GM12874 (cell line): Measurements from ENCODE around the gene ADGRV1.

Experiments
- TF ChIP-seq, protein P1 (sequence below): IDR thresholded peaks from 2 replicates; pipeline ENCODE4 v1.5.1; 2011; ENCODE audit warnings: low read depth, mild to moderate bottlenecking, control low read depth, low read length, moderate library complexity; ENCODE audit not compliant: insufficient read depth

ADGRV1 gene

DNA sequence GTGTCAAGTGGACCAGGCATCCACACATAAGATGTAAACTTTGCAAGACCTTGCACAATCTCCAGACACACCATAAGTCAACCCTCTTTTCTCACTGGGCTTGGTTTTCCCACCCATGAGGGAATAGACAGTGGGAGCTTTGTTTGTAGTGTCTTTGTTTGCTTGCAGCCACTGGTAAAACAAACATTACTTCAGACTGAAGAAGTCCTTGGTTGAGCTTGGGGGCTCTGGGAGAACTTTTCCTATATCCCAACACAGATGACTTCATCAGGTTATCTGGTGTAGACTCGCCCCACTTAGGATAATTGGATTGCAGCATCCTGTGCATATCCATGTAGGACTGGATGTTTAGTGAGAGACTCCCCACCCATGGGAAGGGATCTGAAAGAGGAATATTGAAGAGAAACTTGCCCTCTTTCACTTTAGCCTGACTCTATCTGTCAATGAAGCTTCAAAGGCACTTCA, 11.5 kb upstream of the ADGRV1 start:
- TF ChIP-seq, protein P1, sequence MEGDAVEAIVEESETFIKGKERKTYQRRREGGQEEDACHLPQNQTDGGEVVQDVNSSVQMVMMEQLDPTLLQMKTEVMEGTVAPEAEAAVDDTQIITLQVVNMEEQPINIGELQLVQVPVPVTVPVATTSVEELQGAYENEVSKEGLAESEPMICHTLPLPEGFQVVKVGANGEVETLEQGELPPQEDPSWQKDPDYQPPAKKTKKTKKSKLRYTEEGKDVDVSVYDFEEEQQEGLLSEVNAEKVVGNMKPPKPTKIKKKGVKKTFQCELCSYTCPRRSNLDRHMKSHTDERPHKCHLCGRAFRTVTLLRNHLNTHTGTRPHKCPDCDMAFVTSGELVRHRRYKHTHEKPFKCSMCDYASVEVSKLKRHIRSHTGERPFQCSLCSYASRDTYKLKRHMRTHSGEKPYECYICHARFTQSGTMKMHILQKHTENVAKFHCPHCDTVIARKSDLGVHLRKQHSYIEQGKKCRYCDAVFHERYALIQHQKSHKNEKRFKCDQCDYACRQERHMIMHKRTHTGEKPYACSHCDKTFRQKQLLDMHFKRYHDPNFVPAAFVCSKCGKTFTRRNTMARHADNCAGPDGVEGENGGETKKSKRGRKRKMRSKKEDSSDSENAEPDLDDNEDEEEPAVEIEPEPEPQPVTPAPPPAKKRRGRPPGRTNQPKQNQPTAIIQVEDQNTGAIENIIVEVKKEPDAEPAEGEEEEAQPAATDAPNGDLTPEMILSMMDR, result no peak

DNA sequence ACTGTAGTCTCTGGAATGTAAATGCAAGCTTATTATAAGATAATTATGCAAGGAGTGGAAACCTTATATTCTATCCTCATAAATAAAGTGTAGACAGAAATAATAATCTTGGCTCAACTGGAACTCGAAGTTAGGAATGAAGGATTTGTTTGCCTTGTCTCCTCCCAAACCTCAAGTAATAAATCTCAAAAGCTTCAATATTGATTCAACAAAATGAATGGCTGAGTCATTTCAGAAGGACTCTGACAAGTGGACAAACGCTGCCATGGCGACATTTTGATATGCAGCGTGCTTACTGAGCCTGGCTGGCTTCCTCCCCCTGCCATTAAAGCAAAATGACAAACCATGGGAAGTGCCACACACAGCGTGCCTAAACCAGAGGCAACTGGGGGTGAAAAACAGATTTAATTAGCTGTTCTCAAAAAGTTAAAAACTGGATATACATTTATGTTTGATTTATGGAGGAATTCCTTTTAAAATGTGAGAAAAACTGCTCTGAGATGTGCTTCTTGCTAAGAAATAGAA, 10.5 kb upstream of the ADGRV1 start:
- TF ChIP-seq, protein P1, result no peak

DNA sequence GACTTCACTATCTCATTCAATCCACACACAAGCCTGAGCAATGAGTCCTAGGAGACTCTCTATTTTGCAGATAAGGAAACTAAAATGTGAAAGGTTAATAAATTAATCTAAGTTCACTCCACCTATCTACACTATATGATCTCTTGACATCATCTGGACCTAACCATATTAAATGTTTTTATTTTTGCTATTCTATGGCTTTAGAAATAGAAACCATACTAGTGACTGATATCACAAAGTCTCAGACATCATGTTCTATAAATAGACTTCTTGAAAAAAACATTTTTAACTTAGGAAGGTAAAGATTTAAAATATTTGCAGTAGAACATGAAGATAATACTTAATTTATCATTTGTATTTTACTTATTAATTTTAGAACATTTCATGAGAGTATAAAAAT, 9.4 kb upstream of the ADGRV1 start:
- TF ChIP-seq, protein P1, result no peak

DNA sequence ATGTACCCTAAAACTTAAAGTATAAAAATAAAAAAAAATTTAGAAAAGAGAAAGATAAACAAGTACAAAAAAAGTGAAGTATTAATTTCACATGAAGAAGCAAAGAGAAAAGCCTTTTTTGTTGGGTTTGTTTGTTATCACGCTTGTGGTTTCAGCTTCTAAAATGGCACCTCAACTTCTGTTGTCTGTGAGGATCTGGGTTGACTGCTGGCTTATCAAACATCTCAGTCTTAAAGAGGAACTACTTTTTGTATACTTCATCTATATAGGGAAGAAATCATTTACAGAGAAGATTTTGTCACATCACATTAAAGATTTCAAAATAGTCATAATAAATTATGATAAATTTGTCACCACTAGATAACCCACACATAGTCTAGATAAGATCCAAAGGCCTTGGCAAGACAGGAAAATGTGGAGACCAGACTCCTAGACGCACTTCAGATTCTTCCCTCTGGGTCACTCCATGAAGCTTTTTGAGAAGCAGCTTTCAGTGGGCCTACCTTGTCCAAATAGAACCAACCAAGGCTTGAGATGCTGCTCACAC, 8.8 kb upstream of the ADGRV1 start:
- TF ChIP-seq, protein P1, result no peak

DNA sequence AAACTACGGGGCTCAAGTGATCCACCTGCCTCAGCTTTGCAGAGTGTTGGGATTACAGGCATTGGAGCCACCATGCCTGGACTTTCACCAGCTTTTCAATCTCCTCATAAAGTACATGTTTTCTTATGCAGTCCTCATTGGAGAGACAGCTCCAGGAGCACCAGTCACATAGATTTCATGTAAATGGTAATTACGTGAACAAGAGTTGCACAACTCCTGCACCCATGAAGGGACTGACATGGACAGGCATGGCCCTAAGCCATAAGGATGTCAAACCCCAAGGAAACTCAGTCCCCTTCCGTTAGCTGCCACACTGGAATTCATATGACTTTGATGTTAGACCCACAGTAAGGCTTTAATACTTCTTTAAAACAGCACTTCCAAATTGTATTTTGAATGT, 7.6 kb upstream of the ADGRV1 start:
- TF ChIP-seq, protein P1, result no peak

DNA sequence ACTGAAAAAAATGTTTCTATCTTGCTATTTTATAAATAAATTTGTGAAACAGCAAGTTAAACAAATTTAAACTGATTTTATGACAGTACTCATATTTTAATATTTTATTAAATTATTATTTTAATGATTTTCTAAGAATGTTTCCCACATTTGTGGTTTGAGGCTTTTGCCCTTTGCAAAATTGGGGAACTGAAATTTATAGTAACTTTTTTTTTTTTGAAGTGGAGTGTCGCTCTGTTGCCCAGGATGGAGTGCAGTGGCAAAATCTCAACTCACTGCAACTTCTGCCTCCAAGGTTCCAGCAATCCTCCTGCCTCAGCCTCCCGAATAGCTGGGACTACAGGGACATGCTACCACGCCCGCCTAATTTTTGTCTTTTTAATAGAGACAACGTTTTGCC, 7.2 kb upstream of the ADGRV1 start:
- TF ChIP-seq, protein P1, result no peak

DNA sequence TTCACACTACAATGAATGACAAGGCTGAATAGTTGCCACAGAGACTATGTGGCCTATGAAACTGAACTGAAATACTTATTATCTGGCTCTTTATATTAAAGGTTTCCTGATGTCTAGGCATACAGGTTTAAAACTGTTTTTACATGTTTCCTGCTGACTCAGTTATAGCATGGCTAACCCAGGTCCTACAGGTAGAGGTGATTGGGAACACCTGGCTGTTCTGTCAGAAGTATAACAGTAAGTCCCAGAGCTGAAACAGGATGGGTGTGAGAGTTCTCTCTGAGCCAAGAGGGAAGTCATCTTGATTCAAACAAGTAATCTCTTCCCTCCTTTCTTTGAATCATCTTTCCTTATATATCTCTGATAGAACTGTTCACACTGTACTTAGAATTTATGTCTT, 4.9 kb upstream of the ADGRV1 start:
- TF ChIP-seq, protein P1, result no peak
